ENCODE data around the gene VWA8.

VWA8 gene

GRCh38 chr13:41970918-41971317 lies 10.0 kb upstream of the VWA8 start:
- no peaks in the 10 kb centered on the region for H3K9me3 ChIP-seq (ENCODE audit: control insufficient read depth, insufficient read depth, low read length)
- no peaks in the 10 kb centered on the region for H3K9me2 ChIP-seq (replicated peaks; ENCODE audit: control insufficient read depth, low read length)
- TF ChIP-seq CTCF (IDR thresholded peaks at IDR 0.05; ENCODE audit: low read depth, low read length, poor library complexity, severe bottlenecking) = no peak
- TF ChIP-seq EZH2phosphoT487 (IDR thresholded peaks at IDR 0.05; ENCODE audit: borderline replicate concordance, low read length) = no peak
- H3K27me3 ChIP-seq (ENCODE audit: control insufficient read depth, low read length) = no peaks in the 10 kb centered on the region
- no peak overlapping the region for H3K27ac ChIP-seq (ENCODE audit: low read depth, low read length)
- no peaks in the 10 kb centered on the region for H3K4me1 ChIP-seq (ENCODE audit: control insufficient read depth, low read length)
- H3K4me2 ChIP-seq (ENCODE audit: low read length) = no peak overlapping the region
- H3K4me3 ChIP-seq (ENCODE audit: low read length) = no peak overlapping the region
- no peaks in the 10 kb centered on the region for H3K79me2 ChIP-seq (ENCODE audit: control insufficient read depth, low read length)
- H3F3A ChIP-seq (ENCODE audit: control insufficient read depth, insufficient read depth) = no peaks in the 10 kb centered on the region
- H4K20me1 ChIP-seq (ENCODE audit: control insufficient read depth, insufficient read depth, low read depth, low read length) = no peaks in the 10 kb centered on the region
- no peaks in the 10 kb centered on the region for H3K36me3 ChIP-seq (ENCODE audit: control insufficient read depth, low read length)

GRCh38 chr13:41970022-41970421 lies 9.1 kb upstream of the VWA8 start:
- Histone ChIP-seq H3K4me1 (ENCODE audit: control insufficient read depth, low read length) (no peaks in the 10 kb centered on the region), H3K9me2 (replicated peaks; ENCODE audit: control insufficient read depth, low read length) (no peaks in the 10 kb centered on the region), H3K36me3 (ENCODE audit: control insufficient read depth, low read length) (no peaks in the 10 kb centered on the region), H3K4me3 (ENCODE audit: low read length) (no peak overlapping the region), H3K27me3 (ENCODE audit: control insufficient read depth, low read length) (no peaks in the 10 kb centered on the region), H3K27ac (ENCODE audit: low read depth, low read length) (no peak overlapping the region), H3K4me2 (ENCODE audit: low read length) (no peak overlapping the region), H3K9me3 (ENCODE audit: control insufficient read depth, insufficient read depth, low read length) (no peaks in the 10 kb centered on the region), H4K20me1 (ENCODE audit: control insufficient read depth, insufficient read depth, low read depth, low read length) (no peaks in the 10 kb centered on the region), H3F3A (ENCODE audit: control insufficient read depth, insufficient read depth) (no peaks in the 10 kb centered on the region), H3K79me2 (ENCODE audit: control insufficient read depth, low read length) (no peaks in the 10 kb centered on the region)
- TF ChIP-seq EZH2phosphoT487 (IDR thresholded peaks at IDR 0.05; ENCODE audit: borderline replicate concordance, low read length) (no peak), CTCF (IDR thresholded peaks at IDR 0.05; ENCODE audit: low read depth, low read length, poor library complexity, severe bottlenecking) (no peak)

- no peaks in the 10 kb centered on the region for H3K4me1 ChIP-seq (ENCODE audit: control insufficient read depth, low read length)
These were observed 8.2 kb upstream of the VWA8 start for GRCh38 chr13:41969072-41969471.

More at GRCh38 chr13:41969072-41969471, 8.2 kb upstream of the VWA8 start:
- Histone ChIP-seq H4K20me1 (ENCODE audit: control insufficient read depth, insufficient read depth, low read depth, low read length) (no peaks in the 10 kb centered on the region), H3K4me2 (ENCODE audit: low read length) (no peak overlapping the region), H3K27me3 (ENCODE audit: control insufficient read depth, low read length) (no peaks in the 10 kb centered on the region), H3K4me3 (ENCODE audit: low read length) (no peak overlapping the region), H3K9me3 (ENCODE audit: control insufficient read depth, insufficient read depth, low read length) (no peaks in the 10 kb centered on the region), H3K27ac (ENCODE audit: low read depth, low read length) (no peak overlapping the region), H3F3A (ENCODE audit: control insufficient read depth, insufficient read depth) (no peaks in the 10 kb centered on the region), H3K79me2 (ENCODE audit: control insufficient read depth, low read length) (no peaks in the 10 kb centered on the region), H3K9me2 (replicated peaks; ENCODE audit: control insufficient read depth, low read length) (no peaks in the 10 kb centered on the region), H3K36me3 (ENCODE audit: control insufficient read depth, low read length) (no peaks in the 10 kb centered on the region)
- TF ChIP-seq CTCF (IDR thresholded peaks at IDR 0.05; ENCODE audit: low read depth, low read length, poor library complexity, severe bottlenecking) (no peak), EZH2phosphoT487 (IDR thresholded peaks at IDR 0.05; ENCODE audit: borderline replicate concordance, low read length) (no peak)
